ENCODE measurements around the gene TMEM40. TPM values are rescaled to one million over a fixed set of nuclear protein-coding genes. Genes with fewer than 3 reads are reported as not detected.

TMEM40 gene
- polyA plus RNA-seq, 1 of the 3 experiments (the other 2 are of a cell fraction) = 0.05 TPM

- ChIA-PET POLR2A (no interaction called here), CTCF (interaction anchor here (1.1 to 1.4 kb wide), 4 partner anchors 9 to 68 kb away, joined by 3 to 4 read pairs (median 4); no protein-coding TSS in a partner anchor)
- no peaks in the 10 kb centered on the region for H4K20me1 ChIP-seq (ENCODE audit: insufficient read depth)
- no peaks in the 10 kb centered on the region for H3K79me2 ChIP-seq (ENCODE audit: insufficient read depth)
- H2AFZ ChIP-seq (ENCODE audit: low read depth) = no peak overlapping the region
- no peak for TF ChIP-seq SMC3 (IDR thresholded peaks at IDR 0.05; ENCODE audit: low read depth, low read length)
- no peak for TF ChIP-seq FOXJ3 (CRISPR knock-in tag; IDR thresholded peaks at IDR 0.05)
- H3K27ac ChIP-seq (ENCODE audit: low read depth in 2 of 2, low read length in 1 of 2) = no peak overlapping the region
- H3F3A ChIP-seq (replicated peaks; ENCODE audit: insufficient read depth) = no peaks in the 10 kb centered on the region
- H3K9me3 ChIP-seq = no peaks in the 10 kb centered on the region
- H3K27me3 ChIP-seq (ENCODE audit: insufficient read depth) = no peaks in the 10 kb centered on the region
- no peak overlapping the region for H3K9ac ChIP-seq
- no peak for DNase-seq
- no peaks in the 10 kb centered on the region for H3K36me3 ChIP-seq (replicated peaks in 1 of 2; ENCODE audit: control insufficient read depth in 1 of 2, insufficient read depth in 2 of 2, low read length in 1 of 2)
- 80% methylated on average over 1 of the region's 1 CpG for WGBS (ENCODE audit: low lambda C conversion rate)
- no peak overlapping the region for H3K4me2 ChIP-seq
- H3K9me2 ChIP-seq = no peaks in the 10 kb centered on the region
- no peak overlapping the region for H3K4me3 ChIP-seq (ENCODE audit: low read depth in 2 of 2, low read length in 1 of 2)
- H3K4me1 ChIP-seq (ENCODE audit: control insufficient read depth in 1 of 2, insufficient read depth in 2 of 2, low read depth in 1 of 2, low read length in 1 of 2) = no peaks in the 10 kb centered on the region
These were observed 14.6 kb upstream of the TMEM40 start for GRCh38 chr3:12773710-12774086.

GRCh38 chr3:12773030-12773709 lies 14.1 kb upstream of the TMEM40 start:
- Histone ChIP-seq H3K4me3 (ENCODE audit: low read depth in 2 of 2, low read length in 1 of 2) (no peak overlapping the region), H3K4me1 (ENCODE audit: control insufficient read depth in 1 of 2, insufficient read depth in 2 of 2, low read depth in 1 of 2, low read length in 1 of 2) (no peaks in the 10 kb centered on the region), H4K20me1 (ENCODE audit: insufficient read depth) (no peaks in the 10 kb centered on the region), H3K27me3 (ENCODE audit: insufficient read depth) (no peaks in the 10 kb centered on the region), H3K9me3 (no peaks in the 10 kb centered on the region), H3F3A (replicated peaks; ENCODE audit: insufficient read depth) (no peaks in the 10 kb centered on the region), H3K36me3 (replicated peaks in 1 of 2; ENCODE audit: control insufficient read depth in 1 of 2, insufficient read depth in 2 of 2, low read length in 1 of 2) (no peaks in the 10 kb centered on the region), H3K27ac (ENCODE audit: low read depth in 2 of 2, low read length in 1 of 2) (no peak overlapping the region), H2AFZ (ENCODE audit: low read depth) (no peak overlapping the region), H3K79me2 (ENCODE audit: insufficient read depth) (no peaks in the 10 kb centered on the region), H3K4me2 (no peak overlapping the region), H3K9ac (no peak overlapping the region), H3K9me2 (no peaks in the 10 kb centered on the region)
- WGBS (ENCODE audit: low lambda C conversion rate) = 71% methylated on average over 2 of the region's 2 CpGs
- DNase-seq = no peak
- no peak for TF ChIP-seq TEAD4 (IDR thresholded peaks at IDR 0.05; ENCODE audit: borderline replicate concordance, insufficient read depth)
- TF ChIP-seq RFX5 (IDR thresholded peaks at IDR 0.05; ENCODE audit: low read length) = no peak
- no peak for TF ChIP-seq MAX (IDR thresholded peaks at IDR 0.05; ENCODE audit: low read depth)
- TF ChIP-seq EP300 (IDR thresholded peaks at IDR 0.05; ENCODE audit: borderline replicate concordance in 1 of 2, low read depth in 1 of 2, low read length in 1 of 2) = no peak
- TF ChIP-seq USF2 (IDR thresholded peaks at IDR 0.05; ENCODE audit: borderline replicate concordance, low read depth, low read length) = no peak
- TF ChIP-seq SMC3 (IDR thresholded peaks at IDR 0.05; ENCODE audit: low read depth, low read length) = no peak
- TF ChIP-seq TCF12 (IDR thresholded peaks at IDR 0.05) = no peak
- TF ChIP-seq FOXJ3 (CRISPR knock-in tag; IDR thresholded peaks at IDR 0.05) = no peak
- TF ChIP-seq FOSL2 (IDR thresholded peaks at IDR 0.05; ENCODE audit: borderline replicate concordance, low read depth) = no peak
- CTCF ChIA-PET = interaction anchor here (1.1 kb wide), 2 partner anchors 23 to 26 kb away, joined by 3 read pairs; no protein-coding TSS in a partner anchor
- POLR2A ChIA-PET = no interaction called here

GRCh38 chr3:12772462-12772861 lies 13.4 kb upstream of the TMEM40 start:
- no peaks in the 10 kb centered on the region for H3K36me3 ChIP-seq (replicated peaks in 1 of 2; ENCODE audit: control insufficient read depth in 1 of 2, insufficient read depth in 2 of 2, low read length in 1 of 2)
- H3K27me3 ChIP-seq (ENCODE audit: insufficient read depth) = no peaks in the 10 kb centered on the region
- no peaks in the 10 kb centered on the region for H3F3A ChIP-seq (replicated peaks; ENCODE audit: insufficient read depth)
- no peaks in the 10 kb centered on the region for H3K4me1 ChIP-seq (ENCODE audit: control insufficient read depth in 1 of 2, insufficient read depth in 2 of 2, low read depth in 1 of 2, low read length in 1 of 2)
- no peak overlapping the region for H3K4me2 ChIP-seq
- H2AFZ ChIP-seq (ENCODE audit: low read depth) = no peak overlapping the region
- no peaks in the 10 kb centered on the region for H3K9me3 ChIP-seq
- TF ChIP-seq USF1 (IDR thresholded peaks at IDR 0.05; ENCODE audit: borderline replicate concordance, low read depth) = no peak
- TF ChIP-seq SIN3A (IDR thresholded peaks at IDR 0.05; ENCODE audit: borderline replicate concordance, low read depth, low read length) = no peak
- H3K4me3 ChIP-seq (ENCODE audit: low read depth in 2 of 2, low read length in 1 of 2) = no peak overlapping the region
- no peaks in the 10 kb centered on the region for H4K20me1 ChIP-seq (ENCODE audit: insufficient read depth)
- H3K27ac ChIP-seq (ENCODE audit: low read depth in 2 of 2, low read length in 1 of 2) = no peak overlapping the region
- no peak for DNase-seq
- WGBS (ENCODE audit: low lambda C conversion rate) = 61% methylated on average over 5 of the region's 5 CpGs
- no peaks in the 10 kb centered on the region for H3K9me2 ChIP-seq
- ChIA-PET POLR2A (no interaction called here), CTCF (no interaction called here)
- H3K9ac ChIP-seq = no peak overlapping the region
- H3K79me2 ChIP-seq (ENCODE audit: insufficient read depth) = no peaks in the 10 kb centered on the region

All from SK-N-SH (cell line).